Epithelial cell of esophagus (primary cell): ENCODE data around the gene SLC22A2.

ENCODE experiments used
- DNase-seq: peaks from one replicate; pipeline ENCODE4 v3.0.0; 2010; ENCODE audit warnings: low read depth
- H3K4me3 ChIP-seq: 2 replicates; pipeline ENCODE4 v1.5.1; 2011; ENCODE audit warnings: mild to moderate bottlenecking, low read length, control low read depth
- TF ChIP-seq, protein P1 (sequence below): IDR thresholded peaks from 2 replicates; pipeline ENCODE4 v1.5.1; 2011; ENCODE audit warnings: low read depth, mild to moderate bottlenecking, low read length, control low read depth, inconsistent platforms; ENCODE audit not compliant: insufficient read depth; ENCODE audit errors: missing control alignments

SLC22A2 gene

GRCh38 chr6:160259598-160259997 is 977 bp upstream of the SLC22A2 start:
- TF ChIP-seq, protein P1, sequence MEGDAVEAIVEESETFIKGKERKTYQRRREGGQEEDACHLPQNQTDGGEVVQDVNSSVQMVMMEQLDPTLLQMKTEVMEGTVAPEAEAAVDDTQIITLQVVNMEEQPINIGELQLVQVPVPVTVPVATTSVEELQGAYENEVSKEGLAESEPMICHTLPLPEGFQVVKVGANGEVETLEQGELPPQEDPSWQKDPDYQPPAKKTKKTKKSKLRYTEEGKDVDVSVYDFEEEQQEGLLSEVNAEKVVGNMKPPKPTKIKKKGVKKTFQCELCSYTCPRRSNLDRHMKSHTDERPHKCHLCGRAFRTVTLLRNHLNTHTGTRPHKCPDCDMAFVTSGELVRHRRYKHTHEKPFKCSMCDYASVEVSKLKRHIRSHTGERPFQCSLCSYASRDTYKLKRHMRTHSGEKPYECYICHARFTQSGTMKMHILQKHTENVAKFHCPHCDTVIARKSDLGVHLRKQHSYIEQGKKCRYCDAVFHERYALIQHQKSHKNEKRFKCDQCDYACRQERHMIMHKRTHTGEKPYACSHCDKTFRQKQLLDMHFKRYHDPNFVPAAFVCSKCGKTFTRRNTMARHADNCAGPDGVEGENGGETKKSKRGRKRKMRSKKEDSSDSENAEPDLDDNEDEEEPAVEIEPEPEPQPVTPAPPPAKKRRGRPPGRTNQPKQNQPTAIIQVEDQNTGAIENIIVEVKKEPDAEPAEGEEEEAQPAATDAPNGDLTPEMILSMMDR = no peak
- DNase-seq = no peak
- no peak overlapping the region for H3K4me3 ChIP-seq

- TF ChIP-seq, protein P1 = no peak
- H3K4me3 ChIP-seq = no peak overlapping the region
- DNase-seq = no peak
Measured at GRCh38 chr6:160259143-160259425, 463 bp upstream of the SLC22A2 start.

- peak; percentile 70 for DNase-seq
- TF ChIP-seq, protein P1 = no peak
- no peak overlapping the region for H3K4me3 ChIP-seq
Measured at GRCh38 chr6:160256445-160256844, 2.2 kb downstream of the SLC22A2 start.

GRCh38 chr6:160254467-160255312 is 3.9 kb downstream of the SLC22A2 start:
- TF ChIP-seq, protein P1 = peak; percentile 14
- DNase-seq = peak; percentile 90
- H3K4me3 ChIP-seq = no peak overlapping the region

DNA sequence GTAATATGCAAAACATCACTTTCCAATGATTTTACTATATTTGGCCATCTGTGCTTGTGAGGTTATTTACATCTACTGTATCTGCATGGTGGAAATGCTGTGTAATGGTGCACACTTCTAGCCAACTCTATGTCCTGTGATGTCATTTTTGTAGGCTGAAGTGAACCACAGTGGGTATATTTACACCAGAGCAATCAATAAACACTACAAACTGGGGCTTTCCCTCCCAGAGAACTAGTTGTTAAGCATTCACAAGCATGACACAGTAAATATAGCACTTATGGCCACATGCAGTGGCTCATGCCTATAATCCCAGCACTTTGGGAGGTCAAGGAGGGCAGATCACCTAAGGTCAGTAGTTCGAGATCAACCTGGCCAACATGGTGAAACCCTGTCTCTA is 4.9 kb downstream of the SLC22A2 start:
- TF ChIP-seq, protein P1 = no peak
- no peak for DNase-seq
- H3K4me3 ChIP-seq = no peak overlapping the region

DNA sequence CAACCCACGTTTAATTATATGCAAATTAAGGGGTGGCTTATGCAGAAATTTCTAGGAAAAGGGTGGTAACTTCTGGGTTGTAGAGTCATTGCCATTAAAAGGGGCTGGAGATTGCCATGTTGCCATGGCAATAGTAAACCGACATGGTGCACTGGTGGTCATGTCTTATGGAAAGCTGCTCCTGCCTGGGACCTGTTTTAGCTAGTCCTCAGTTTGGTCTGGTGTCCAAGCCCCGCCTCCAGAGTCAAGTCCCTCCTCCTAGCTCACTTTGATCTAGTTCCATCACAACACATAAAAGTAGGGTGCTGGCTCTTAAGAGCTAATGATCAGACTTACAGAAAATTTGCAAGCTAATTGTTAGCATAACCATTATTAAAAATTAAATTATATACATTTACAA is 5.3 kb downstream of the SLC22A2 start:
- no peak overlapping the region for H3K4me3 ChIP-seq
- no peak for DNase-seq
- TF ChIP-seq, protein P1 = no peak
